ENCODE measurements around the gene RRM2. TPM values are rescaled to one million over a fixed set of nuclear protein-coding genes. Genes with fewer than 3 reads are reported as not detected.

The RRM2 gene
- total RNA-seq, 2 experiments from 2014 or later, result 571 to 604 TPM

DNA sequence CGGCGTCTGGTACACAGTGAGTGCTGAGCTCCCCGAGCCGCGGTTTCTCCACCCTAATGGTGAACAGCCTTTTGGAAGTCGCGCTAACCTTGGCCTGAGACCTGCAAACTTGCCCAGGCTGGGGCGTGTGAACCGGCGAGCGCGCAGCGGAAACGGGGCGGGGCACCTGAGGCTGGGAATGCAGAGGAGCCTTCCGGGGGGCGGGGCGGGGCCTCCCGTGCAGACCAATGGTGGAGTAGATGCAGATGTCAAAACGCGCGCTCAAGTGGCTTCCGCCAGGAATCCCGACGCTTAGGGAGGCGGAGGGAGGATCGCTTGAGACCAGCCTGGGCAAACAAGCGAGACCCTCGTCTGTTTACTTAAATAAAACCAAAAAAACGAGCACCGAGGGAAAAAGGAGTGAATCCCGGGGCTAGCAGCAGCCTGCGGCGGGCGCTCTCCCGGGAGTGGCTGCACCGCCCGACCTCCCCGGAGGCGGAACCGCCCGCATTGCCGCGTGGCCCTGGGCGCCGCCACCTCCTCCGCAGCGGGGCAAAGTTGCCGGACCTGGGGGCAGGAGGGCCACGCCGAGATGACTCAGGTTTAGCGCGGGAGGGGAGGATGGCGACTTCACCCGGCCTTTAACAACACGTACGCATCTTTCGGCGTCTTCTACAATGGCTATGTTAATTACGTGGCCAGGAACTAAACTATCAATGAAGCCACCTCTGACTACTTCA is 2.2 kb upstream of the RRM2 start:
- Mint-ChIP-seq H3K27me3 (ENCODE audit: low read depth) (no peaks in the 10 kb centered on the region), H3K4me3 (peak overlapping the region; percentile 98), H3K27ac (peak overlapping the region; percentile 99), H3K4me1 (ENCODE audit: low read depth) (peaks cover 38% of the 10 kb centered on the region), H3K9me3 (ENCODE audit: insufficient read depth) (no peaks in the 10 kb centered on the region), H3K36me3 (ENCODE audit: low read depth) (peaks cover 41% of the 10 kb centered on the region)
- ChIA-PET POLR2A (interaction anchor here (0.6 to 1.3 kb wide), 6 partner anchors 19 to 277 kb away, joined by 3 to 5 read pairs (median 4); partner anchors contain the start of gene TAF1B), CTCF (interaction anchor here (1.2 to 6.3 kb wide), 8 partner anchors 24 to 315 kb away, joined by 3 to 94 read pairs (median 10); no protein-coding TSS in a partner anchor)
- ATAC-seq (peak; percentile 68), DNase-seq (peak; percentile 97)

DNA sequence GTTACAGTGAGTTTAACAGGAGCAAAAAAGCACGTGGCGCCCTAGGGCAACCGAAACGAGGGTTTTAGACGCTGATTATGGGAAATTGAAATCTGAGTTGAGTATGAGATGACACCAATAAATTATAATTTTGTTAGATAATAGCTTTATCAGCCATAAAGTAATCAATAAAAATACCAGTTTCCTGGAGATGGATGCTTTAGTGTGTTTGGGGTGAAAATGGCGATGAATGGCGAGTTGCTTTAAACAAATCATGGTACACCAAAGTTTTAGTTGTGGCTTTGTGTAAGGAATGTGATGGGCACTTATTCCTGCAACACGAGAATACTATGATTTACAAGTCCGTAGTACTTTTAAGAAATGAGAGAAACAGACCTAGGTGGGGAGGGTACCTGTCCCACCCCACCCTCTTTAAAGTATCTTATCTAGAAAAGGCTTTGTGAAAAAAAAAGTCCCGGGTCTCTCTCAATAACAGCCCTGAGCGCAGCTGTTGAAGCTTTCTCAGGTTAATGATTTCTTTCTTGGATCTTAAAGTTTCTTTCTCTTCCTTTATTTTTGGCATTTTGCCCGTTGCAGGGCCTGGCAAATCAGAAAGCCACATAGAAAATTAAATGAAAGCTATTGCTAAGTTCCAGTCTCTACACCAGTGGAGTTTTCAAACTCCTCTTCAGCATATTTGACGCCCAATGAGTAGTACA is 1.5 kb upstream of the RRM2 start:
- POLR2A ChIA-PET, result interaction anchor here (0.6 to 1.3 kb wide), 8 partner anchors 9 to 327 kb away, joined by 3 to 5 read pairs (median 4); no protein-coding TSS in a partner anchor
- no peaks in the 10 kb centered on the region for H3K9me3 Mint-ChIP-seq (ENCODE audit: insufficient read depth)
- ATAC-seq, result no peak

DNA sequence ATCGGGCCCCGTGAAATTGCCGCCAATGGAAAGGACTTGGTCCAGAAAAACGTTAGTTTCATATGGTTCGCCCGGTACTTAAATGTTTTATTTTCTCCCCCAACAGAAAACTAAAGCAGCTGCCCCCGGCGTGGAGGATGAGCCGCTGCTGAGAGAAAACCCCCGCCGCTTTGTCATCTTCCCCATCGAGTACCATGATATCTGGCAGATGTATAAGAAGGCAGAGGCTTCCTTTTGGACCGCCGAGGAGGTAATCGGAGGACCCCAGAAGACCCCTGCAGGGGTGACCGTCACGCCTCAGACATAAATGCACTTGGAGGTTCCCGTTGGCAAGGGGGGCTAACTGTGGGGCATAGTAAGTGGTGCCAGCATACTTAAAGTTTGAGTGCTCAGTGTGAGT is 742 bp downstream of the RRM2 start:
- H3K4me3 Mint-ChIP-seq, result peak overlapping the region; percentile 87
- peaks cover 55% of the 10 kb centered on the region for H3K4me1 Mint-ChIP-seq (ENCODE audit: low read depth)
- H3K27me3 Mint-ChIP-seq (ENCODE audit: low read depth), result no peaks in the 10 kb centered on the region
- ATAC-seq, result no peak
- CTCF ChIA-PET, result interaction anchor here (2.2 to 10.2 kb wide), 6 partner anchors 16 to 312 kb away, joined by 7 to 139 read pairs (median 32); partner anchors contain the start of gene HPCAL1
- peak overlapping the region; percentile 93 for H3K27ac Mint-ChIP-seq
- POLR2A ChIA-PET, result interaction anchor here (0.6 to 3.1 kb wide), 7 partner anchors 9 to 700 kb away, joined by 3 to 13 read pairs (median 5); partner anchors contain the start of genes CPSF3, ITGB1BP1 and ODC1
- H3K9me3 Mint-ChIP-seq (ENCODE audit: insufficient read depth), result no peaks in the 10 kb centered on the region
- no peak for DNase-seq
- peaks cover 69% of the 10 kb centered on the region for H3K36me3 Mint-ChIP-seq (ENCODE audit: low read depth)

More for the DNA sequence above, 1.5 kb upstream of the RRM2 start:
- Mint-ChIP-seq H3K4me1 (ENCODE audit: low read depth) (peaks cover 44% of the 10 kb centered on the region), H3K27ac (peak overlapping the region; percentile 99), H3K27me3 (ENCODE audit: low read depth) (no peaks in the 10 kb centered on the region), H3K36me3 (ENCODE audit: low read depth) (peaks cover 47% of the 10 kb centered on the region), H3K4me3 (peak overlapping the region; percentile 98)
- CTCF ChIA-PET, result interaction anchor here (1.1 to 6.3 kb wide), 4 partner anchors 24 to 314 kb away, joined by 3 to 94 read pairs (median 20); no protein-coding TSS in a partner anchor
- DNase-seq, result no peak

DNA sequence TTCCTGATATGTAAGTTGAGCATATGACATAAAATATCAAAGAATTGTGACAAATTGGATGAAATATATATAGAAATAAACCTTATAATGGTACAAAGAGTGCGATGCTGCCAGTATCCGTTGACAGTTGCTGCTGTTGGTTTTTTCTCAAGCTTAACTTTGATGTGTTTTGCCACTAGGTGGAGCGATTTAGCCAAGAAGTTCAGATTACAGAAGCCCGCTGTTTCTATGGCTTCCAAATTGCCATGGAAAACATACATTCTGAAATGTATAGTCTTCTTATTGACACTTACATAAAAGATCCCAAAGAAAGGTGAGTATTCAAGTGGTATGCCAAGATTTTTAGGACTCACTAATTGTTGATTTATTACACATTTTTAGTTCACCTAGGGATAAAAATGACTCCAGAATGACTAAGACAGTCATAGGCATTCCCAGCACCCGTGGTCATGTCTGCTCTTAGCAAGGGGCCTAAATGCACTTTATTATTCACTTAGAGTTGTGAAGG is 2.1 kb downstream of the RRM2 start:
- CTCF ChIA-PET, result interaction anchor here (0.9 to 10.2 kb wide), 14 partner anchors 10 to 324 kb away, joined by 3 to 139 read pairs (median 6); partner anchors contain the start of genes HPCAL1 and ODC1
- DNase-seq, result peak; percentile 74
- ATAC-seq, result no peak
- Mint-ChIP-seq H3K4me3 (peak overlapping the region; percentile 87), H3K27me3 (ENCODE audit: low read depth) (no peaks in the 10 kb centered on the region), H3K9me3 (ENCODE audit: insufficient read depth) (no peaks in the 10 kb centered on the region), H3K27ac (peak overlapping the region; percentile 93), H3K4me1 (ENCODE audit: low read depth) (peaks cover 55% of the 10 kb centered on the region), H3K36me3 (ENCODE audit: low read depth) (peaks cover 81% of the 10 kb centered on the region)
- POLR2A ChIA-PET, result interaction anchor here (0.6 to 3.1 kb wide), 10 partner anchors 9 to 530 kb away, joined by 3 to 13 read pairs (median 4); no protein-coding TSS in a partner anchor

DNA sequence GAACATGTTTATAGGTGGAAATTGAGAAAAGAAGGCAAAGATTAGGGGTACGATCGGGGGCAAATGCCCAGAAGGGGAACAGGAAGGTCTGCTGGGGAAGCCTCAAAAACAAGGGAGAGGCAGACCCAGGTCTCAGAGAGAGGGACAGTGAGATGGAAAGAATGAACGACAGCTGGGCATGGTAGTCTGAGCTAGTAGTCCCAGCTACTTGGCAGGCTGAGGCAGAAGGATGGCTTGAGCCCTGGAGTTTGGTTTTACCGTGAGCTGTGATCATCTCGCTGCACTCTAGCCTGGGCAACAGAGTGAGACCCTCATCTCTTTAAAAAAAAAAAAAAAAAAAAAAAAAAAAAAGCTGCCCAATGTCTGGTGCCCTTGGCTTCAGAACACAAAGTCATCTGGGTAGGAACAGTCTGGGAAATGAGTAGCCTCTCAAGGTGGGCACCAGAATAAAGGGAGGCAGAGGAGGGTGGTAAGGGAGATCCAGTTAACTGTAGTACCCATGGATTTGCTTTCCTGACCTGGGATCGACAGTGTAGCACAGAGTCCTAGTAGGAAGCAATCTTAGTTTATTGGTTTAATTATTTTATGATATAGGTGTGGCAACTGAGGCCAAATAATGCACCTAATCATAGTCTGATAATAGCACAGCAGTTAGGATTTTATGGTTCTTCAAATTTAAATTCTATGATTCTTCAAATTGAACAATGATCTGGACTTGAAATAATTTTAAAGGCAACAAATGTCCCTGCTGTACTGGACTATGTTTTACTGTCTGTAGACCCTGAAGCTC is 3.5 kb downstream of the RRM2 start:
- peak overlapping the region; percentile 93 for H3K27ac Mint-ChIP-seq

DNA sequence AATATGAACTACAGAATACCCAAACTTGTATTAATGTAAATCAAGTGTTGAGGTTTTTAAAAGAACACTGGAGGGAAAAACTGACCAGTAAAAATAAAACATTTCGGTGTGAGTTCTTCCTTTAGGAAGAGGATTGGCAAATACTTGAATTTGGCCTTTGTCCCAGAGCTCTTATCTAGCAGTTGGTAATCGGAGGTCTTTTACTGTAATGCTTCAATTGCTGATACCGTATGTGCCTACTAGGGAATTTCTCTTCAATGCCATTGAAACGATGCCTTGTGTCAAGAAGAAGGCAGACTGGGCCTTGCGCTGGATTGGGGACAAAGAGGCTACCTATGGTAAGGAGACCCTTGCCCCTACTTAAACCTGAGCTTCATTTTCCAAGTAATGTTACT is 4.1 kb downstream of the RRM2 start:
- no peak for ATAC-seq
- no peak for DNase-seq
- Mint-ChIP-seq H3K27ac (peak overlapping the region; percentile 35), H3K36me3 (ENCODE audit: low read depth) (peaks cover 86% of the 10 kb centered on the region), H3K4me1 (ENCODE audit: low read depth) (peaks cover 64% of the 10 kb centered on the region), H3K4me3 (peak overlapping the region; percentile 87), H3K9me3 (ENCODE audit: insufficient read depth) (no peaks in the 10 kb centered on the region), H3K27me3 (ENCODE audit: low read depth) (no peaks in the 10 kb centered on the region)
- CTCF ChIA-PET, result interaction anchor here (0.6 to 10.2 kb wide), 4 partner anchors 177 to 439 kb away, joined by 4 to 139 read pairs (median 48); partner anchors contain the start of gene HPCAL1
- POLR2A ChIA-PET, result interaction anchor here (0.6 to 1.7 kb wide), 7 partner anchors 9 to 47 kb away, joined by 3 to 8 read pairs (median 3); partner anchors contain the start of gene CYS1

More for the DNA sequence above, 3.5 kb downstream of the RRM2 start:
- ChIA-PET POLR2A (interaction anchor here (0.6 to 1.9 kb wide), 11 partner anchors 8 to 289 kb away, joined by 3 to 12 read pairs (median 5); partner anchors contain the start of gene CYS1), CTCF (interaction anchor here (0.6 to 10.2 kb wide), 8 partner anchors 29 to 440 kb away, joined by 3 to 139 read pairs (median 14); partner anchors contain the start of gene HPCAL1)
- DNase-seq (no peak), ATAC-seq (no peak)
- Mint-ChIP-seq H3K4me3 (peak overlapping the region; percentile 87), H3K9me3 (ENCODE audit: insufficient read depth) (no peaks in the 10 kb centered on the region), H3K36me3 (ENCODE audit: low read depth) (peaks cover 86% of the 10 kb centered on the region), H3K4me1 (ENCODE audit: low read depth) (peaks cover 61% of the 10 kb centered on the region), H3K27me3 (ENCODE audit: low read depth) (no peaks in the 10 kb centered on the region)

DNA sequence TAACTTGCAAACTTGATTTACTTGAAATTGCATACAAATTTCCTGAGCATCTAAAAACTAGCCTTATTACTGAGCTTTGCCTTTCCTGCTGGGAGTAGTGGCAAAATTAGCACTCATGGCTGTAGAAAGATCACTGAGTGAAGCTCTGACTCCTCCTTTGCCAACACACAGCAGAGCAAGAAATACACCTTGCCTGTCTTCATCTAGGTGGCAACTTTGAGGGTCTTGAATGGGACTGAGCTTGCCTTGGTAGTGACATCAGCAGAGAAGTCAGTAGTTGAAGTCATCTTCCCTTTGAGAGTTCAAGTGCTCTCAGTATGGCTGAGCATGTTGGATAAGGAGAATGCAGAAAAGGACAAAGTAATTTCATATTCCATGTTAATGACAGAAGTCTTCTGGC is 5.9 kb downstream of the RRM2 start:
- peaks cover 74% of the 10 kb centered on the region for H3K4me1 Mint-ChIP-seq (ENCODE audit: low read depth)
- DNase-seq, result no peak
- ChIA-PET POLR2A (interaction anchor here (0.6 to 2.9 kb wide), 4 partner anchors 11 to 508 kb away, joined by 3 to 11 read pairs (median 4); no protein-coding TSS in a partner anchor), CTCF (interaction anchor here (0.8 to 10.2 kb wide), 7 partner anchors 9 to 537 kb away, joined by 3 to 139 read pairs (median 4); no protein-coding TSS in a partner anchor)
- peaks cover 91% of the 10 kb centered on the region for H3K36me3 Mint-ChIP-seq (ENCODE audit: low read depth)
- H3K27me3 Mint-ChIP-seq (ENCODE audit: low read depth), result no peaks in the 10 kb centered on the region
- H3K9me3 Mint-ChIP-seq (ENCODE audit: insufficient read depth), result no peaks in the 10 kb centered on the region
- H3K4me3 Mint-ChIP-seq, result peak overlapping the region; percentile 66
- peak overlapping the region; percentile 39 for H3K27ac Mint-ChIP-seq
- no peak for ATAC-seq

DNA sequence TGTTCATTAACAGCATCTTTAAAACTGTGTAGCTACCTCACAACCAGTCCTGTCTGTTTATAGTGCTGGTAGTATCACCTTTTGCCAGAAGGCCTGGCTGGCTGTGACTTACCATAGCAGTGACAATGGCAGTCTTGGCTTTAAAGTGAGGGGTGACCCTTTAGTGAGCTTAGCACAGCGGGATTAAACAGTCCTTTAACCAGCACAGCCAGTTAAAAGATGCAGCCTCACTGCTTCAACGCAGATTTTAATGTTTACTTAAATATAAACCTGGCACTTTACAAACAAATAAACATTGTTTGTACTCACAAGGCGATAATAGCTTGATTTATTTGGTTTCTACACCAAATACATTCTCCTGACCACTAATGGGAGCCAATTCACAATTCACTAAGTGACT is 7.0 kb downstream of the RRM2 start:
- Mint-ChIP-seq H3K27ac (no peak overlapping the region), H3K36me3 (ENCODE audit: low read depth) (peaks cover 85% of the 10 kb centered on the region), H3K4me1 (ENCODE audit: low read depth) (peaks cover 73% of the 10 kb centered on the region), H3K27me3 (ENCODE audit: low read depth) (no peaks in the 10 kb centered on the region), H3K4me3 (peak overlapping the region; percentile 66), H3K9me3 (ENCODE audit: insufficient read depth) (no peaks in the 10 kb centered on the region)
- POLR2A ChIA-PET, result interaction anchor here (0.9 to 2.9 kb wide), 3 partner anchors 8 to 306 kb away, joined by 3 to 11 read pairs (median 4); no protein-coding TSS in a partner anchor
- no peak for ATAC-seq
- CTCF ChIA-PET, result interaction anchor here (0.8 to 10.2 kb wide), 5 partner anchors 10 to 319 kb away, joined by 3 to 139 read pairs (median 4); partner anchors contain the start of gene ODC1
- no peak for DNase-seq

DNA sequence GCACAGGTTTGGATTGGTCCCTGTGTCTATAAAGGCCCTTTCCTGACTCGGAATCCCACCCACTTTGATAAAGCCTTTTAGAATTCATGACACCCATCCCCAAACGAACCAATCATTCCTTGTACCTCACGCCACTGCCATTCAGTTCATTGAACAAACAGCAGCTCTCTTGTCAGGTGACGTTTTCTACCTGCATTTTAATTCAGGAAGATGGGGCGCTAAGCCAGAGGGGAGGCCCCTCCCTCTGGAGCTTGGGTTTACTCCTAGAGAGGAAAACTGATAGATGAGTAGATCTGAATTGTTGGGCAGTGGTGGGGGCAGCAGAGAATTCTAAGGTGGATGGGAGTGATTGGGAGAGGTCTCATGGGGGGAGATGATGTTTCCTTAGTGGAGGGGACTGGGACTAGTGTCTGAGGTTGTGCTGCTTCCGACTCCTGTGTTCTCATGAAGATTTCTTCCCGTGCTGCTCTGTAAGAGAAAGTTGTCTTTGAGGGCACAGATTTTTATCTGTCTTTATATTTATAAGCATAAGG is 9.6 kb downstream of the RRM2 start:
- Mint-ChIP-seq H3K27ac (peak overlapping the region; percentile 43), H3K4me1 (ENCODE audit: low read depth) (peaks cover 53% of the 10 kb centered on the region), H3K4me3 (no peak overlapping the region), H3K36me3 (ENCODE audit: low read depth) (peaks cover 81% of the 10 kb centered on the region), H3K27me3 (ENCODE audit: low read depth) (no peaks in the 10 kb centered on the region), H3K9me3 (ENCODE audit: insufficient read depth) (no peaks in the 10 kb centered on the region)
- DNase-seq (no peak), ATAC-seq (no peak)
- ChIA-PET POLR2A (interaction anchor here (0.6 to 1.6 kb wide), 2 partner anchors 9 to 129 kb away, joined by 6 read pairs; partner anchors contain the start of gene RRM2), CTCF (interaction anchor here (1.2 to 10.2 kb wide), 2 partner anchors 277 to 303 kb away, joined by 4 to 139 read pairs; no protein-coding TSS in a partner anchor)

DNA sequence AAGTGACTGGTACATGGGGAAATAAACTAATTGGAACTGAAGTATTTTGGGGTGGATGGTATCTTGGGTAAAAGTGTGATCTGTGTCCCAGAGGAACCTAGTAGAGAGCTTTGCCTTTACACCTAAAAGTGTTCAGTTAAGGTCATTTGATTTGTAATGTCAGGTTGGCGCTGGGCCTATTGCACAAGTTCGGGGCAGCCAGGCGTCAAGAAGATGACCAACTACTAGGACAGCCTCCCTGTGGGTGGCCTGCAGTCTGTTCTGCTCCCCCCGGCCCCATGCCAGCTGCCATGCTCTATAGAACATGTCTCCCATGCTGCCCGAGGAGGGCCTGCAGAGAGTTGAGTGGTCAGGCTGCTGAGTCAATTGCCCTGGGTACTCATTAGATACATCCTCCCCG is 10.1 kb downstream of the RRM2 start:
- no peak for DNase-seq
- ATAC-seq, result no peak
- ChIA-PET CTCF (interaction anchor here (1.2 to 10.2 kb wide), 2 partner anchors 276 to 302 kb away, joined by 4 to 139 read pairs; no protein-coding TSS in a partner anchor), POLR2A (interaction anchor here (0.5 to 1.6 kb wide), 4 partner anchors 8 to 227 kb away, joined by 3 to 6 read pairs (median 5); partner anchors contain the start of gene RRM2)
- Mint-ChIP-seq H3K27ac (peak overlapping the region; percentile 43), H3K4me1 (ENCODE audit: low read depth) (peaks cover 51% of the 10 kb centered on the region), H3K9me3 (ENCODE audit: insufficient read depth) (no peaks in the 10 kb centered on the region), H3K36me3 (ENCODE audit: low read depth) (peaks cover 82% of the 10 kb centered on the region), H3K4me3 (no peak overlapping the region), H3K27me3 (ENCODE audit: low read depth) (no peaks in the 10 kb centered on the region)

Measured in activated CD8-positive, alpha-beta T cell treated with anti-CD3 and anti-CD28 coated beads, Interleukin-2, amount 10 ng/mL, durations not matched to agents 7 days and 5 days (primary cell).